Fibroblast of skin of right biceps (primary cell): ENCODE data around the gene KCNJ11.
"Not testable (repeated sequence)": the region's sequence is repeated elsewhere in the genome, so short reads cannot be mapped to it uniquely, and the experiment has no call there.

Experiments used
- DNase-seq: peaks from one replicate; pipeline ENCODE4 v3.0.0-alpha.2; 2013

KCNJ11 gene

DNA sequence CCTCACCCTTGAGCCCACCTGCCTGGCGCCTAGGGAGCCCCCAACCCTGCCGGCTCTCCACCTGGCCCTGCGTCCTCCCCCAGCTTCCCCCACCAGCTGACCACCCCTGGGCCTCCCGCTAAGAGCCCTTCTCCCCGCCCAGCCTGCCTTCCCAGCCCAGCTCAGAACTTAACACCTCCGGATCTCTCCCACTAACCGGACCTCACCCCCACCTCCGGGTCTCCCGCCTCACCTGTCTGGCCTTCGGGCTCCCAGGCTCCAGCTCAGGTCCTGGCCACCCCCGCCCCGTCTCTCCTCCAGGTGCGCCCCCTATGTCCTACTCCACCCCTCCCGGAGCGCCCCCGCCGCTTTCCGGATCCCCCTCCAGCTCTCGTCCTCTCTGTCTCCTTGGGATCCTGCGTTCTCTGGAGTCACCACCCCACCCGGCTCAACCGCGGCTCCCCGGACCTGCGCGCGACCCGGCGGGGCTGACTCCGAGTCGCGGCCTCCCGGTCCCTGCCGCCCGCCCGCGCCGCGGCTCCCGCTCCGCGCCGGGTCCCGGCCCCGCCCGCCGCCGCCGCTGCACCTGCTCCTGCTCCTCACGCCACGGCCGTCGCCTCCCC is at the start of gene KCNJ11:
TSS of gene KCNJ11 (minus strand) at position 51 of the 602 bp plus-strand sequence. CDS start 568 bp downstream, outside the sequence.
- DNase-seq: no peak

DNA sequence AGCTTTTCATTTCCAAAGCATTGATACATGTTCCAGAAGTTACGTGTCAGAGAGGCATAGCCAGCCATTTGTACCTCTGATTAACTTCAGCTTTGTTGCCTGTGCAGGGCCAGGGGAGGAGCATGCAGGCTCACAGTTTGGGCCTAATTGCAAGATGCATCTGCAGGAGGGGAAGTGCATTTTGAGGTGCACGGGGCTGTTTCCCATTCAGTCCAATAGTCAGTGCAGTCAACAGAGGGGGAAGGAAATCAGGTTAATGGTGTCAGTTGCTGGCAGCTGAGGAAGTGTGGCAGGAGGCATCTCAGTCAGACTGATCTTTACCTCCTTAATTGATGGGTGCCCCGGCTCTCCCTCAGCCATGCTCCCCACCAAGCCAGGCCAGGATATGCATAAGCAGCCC is 48.9 kb upstream of the KCNJ11 start:
- DNase-seq: no peak

GRCh38 chr11:17434108-17434507 is 45.6 kb upstream of the KCNJ11 start:
- DNase-seq: no peak

- no peak for DNase-seq
These were observed 43.5 kb upstream of the KCNJ11 start for GRCh38 chr11:17432002-17432401.

GRCh38 chr11:17431139-17431538 is 42.7 kb upstream of the KCNJ11 start:
- no peak for DNase-seq

DNA sequence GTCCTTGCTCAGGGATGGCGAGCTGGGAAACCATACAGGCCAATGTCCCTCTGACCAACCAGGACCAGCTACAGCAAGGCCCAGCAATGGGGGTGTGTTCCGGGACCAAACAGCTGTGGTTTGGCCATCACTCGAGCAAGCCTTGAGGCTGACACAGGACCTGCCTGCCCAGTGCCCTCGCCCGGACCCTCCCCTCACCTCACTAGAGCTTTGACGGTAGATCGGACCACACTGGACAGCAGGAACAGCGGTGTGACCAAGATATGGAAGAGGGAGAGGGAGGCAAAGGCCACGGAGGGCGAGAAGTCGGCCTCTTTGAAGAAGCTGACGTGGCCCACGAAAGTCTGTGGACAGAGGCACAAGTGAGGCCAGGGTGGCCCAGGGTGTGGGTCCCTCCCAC is 42.2 kb upstream of the KCNJ11 start:
- DNase-seq: no peak

- DNase-seq: no peak
These were observed 40.5 kb upstream of the KCNJ11 start for GRCh38 chr11:17428925-17429324.

DNA sequence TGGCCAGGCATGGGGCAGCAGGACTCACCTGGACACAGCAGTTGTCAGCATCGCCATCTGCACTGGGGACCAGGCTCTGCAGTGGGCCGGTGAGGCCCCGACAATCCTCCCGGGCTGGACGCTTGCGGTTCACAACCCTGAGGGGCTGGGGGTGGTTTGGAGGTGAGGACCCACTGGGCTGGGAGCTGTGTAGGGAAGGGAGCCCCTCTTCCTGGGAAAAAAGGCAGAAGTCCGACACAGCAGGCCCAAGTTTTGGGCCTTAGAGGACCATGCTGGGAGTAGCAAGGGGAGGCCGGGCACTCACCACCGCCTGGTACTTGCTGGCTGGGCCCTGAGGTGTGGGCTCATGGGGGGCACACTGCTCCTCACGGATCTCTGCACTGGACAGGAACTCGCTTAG is 39.8 kb upstream of the KCNJ11 start:
- DNase-seq: no peak

- DNase-seq: not testable (repeated sequence)
These were observed 37.8 kb upstream of the KCNJ11 start for GRCh38 chr11:17426233-17426632.

DNA sequence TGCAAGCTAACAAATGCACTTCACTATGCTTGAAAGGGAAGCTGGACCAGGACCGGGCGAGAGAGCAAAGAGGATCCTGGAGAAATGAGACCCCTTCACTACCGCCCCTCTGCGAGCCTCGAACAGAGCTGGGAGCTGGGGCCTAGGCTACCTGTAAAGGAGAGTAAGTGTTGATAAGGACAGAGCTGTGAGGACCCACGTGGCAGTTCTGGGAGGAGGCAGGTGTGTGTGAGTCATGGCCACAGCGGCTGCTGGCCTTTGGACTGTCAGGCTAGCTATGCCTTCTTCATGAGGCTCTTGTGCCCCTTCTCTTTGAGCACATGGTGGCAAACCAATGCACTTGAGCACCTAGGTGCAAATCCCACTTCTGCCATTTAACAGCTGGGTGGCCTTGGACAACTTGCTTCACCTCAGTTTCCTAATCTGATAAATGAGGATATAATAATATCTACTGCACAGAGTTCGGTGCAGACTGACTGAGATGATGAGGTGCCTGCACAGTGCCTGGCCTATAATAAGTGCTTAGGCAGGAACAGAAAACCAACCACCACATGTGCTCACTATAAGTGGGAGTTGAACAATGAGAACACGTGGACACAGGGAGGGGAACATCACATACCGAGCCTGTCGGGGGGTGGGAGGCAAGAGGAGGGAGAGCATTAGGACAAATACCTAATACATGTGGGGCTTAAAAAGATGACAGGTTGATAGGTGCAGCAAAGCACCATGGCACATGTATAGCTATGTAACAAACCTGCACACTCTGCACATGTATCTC is 35.3 kb upstream of the KCNJ11 start:
- DNase-seq: no peak

DNA sequence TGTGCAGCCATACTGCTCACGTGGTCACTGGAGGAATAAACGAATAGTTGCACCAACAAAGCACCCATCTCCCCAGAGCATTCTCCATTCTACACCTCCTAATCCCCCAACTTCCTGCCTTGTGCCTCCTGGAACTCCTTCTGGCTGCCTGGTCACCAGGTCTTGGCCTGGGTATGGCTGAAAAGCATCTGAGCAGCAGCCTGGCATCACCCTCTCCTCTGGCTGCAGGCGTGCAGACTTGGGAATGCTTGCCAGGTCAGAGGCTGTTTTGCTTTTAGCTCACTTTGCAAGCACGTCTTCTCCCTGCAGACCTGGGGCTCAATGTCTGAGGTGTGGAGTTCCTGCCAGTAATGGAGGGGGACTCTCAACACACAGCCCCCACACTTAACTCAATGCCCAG is 33.3 kb upstream of the KCNJ11 start:
- no peak for DNase-seq

GRCh38 chr11:17418444-17419081 is 30.1 kb upstream of the KCNJ11 start:
- no peak for DNase-seq

DNA sequence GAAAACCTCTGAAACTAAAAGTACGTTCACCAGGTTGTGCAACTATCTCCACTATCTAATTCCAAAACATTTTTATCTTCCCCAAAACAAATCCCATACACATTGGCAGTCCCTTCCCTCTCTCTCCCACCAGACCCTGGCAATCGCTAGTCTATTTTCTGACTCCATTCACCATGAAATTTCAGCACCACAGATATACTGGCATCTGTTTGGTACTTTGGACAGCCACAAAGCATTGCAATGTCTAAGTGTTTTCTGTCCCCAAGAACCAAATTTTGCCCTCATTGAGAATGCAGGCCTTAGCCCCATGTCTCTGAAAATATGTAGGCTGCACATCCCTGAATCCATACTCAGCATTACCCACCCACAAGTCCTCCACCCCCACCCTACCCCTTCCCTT is 28.0 kb upstream of the KCNJ11 start:
- DNase-seq: no peak

GRCh38 chr11:17415523-17416104 is 27.2 kb upstream of the KCNJ11 start:
- no peak for DNase-seq

DNA sequence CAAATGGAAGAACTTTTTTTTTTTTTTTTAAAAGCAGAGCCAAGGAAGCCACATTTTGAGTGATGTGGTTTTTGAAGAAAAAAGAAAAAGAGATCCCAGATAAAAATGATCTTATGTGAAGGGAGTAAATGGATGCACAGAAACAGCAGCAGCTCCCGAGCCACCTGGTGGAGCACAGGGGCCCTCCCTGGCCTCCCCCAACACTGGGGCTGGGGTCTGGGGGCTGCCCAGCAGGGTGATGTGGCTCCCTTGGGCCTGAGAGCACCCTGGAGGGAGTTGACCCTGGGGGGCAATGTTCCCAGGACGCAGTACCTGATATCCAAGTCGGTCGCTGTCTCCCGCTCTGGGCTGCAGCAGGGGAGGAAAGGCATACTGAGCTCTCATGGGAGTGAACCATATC is 26.5 kb upstream of the KCNJ11 start:
- DNase-seq: no peak

DNA sequence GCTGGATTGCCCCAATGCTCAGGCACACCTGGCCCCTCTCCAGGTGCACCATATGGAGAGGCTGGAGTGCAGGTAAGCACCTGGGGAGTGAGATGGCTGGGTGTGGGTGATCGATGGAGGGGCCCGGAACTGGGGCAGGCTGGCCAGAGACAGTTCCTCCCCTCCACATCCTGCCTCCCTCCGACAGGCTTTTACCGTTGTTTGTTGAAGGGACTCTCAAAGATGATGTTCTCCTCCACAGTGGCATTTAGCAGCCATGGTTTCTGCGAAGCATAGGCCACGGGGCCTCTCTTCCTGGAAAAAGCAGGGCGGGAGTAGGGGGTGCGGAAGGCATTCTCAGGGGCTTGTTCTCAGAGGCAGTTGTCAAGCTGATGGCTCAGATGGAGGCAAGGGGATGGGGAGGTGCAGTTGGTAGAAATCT is 25.9 kb upstream of the KCNJ11 start:
- no peak for DNase-seq

GRCh38 chr11:17413414-17414316 is 25.2 kb upstream of the KCNJ11 start:
- no peak for DNase-seq

DNA sequence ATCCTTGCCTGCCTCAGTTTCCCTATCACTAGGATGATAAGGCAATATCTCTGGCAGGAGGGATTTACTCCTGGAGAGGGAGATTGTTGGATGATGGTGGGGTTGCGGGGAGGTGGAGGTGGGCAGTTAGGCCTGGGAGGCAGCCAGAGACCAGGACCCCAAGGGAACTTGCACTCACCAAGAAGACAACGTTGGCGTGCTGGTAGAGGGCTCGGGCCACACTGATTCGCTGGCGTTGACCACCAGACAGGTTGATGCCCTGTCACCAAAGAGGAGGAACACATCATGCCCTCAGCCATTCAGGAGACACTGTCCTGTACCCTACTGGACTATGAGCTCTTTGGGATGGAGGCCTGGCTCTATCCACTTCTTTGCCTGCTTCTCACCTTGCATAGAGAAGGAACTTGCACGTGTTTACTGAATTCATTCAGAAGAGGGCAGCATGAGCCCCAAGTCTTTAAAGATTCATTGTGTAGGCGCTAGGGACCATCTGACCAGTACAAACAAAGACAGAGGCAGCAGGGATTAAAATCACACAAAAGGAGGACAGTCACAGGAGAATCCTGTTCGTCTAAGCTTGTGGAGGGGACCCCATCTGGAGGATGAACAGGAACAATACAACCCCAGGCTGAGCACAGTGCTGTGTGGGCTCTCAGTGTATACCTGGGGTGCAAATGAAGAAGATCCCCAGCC is 24.2 kb upstream of the KCNJ11 start:
- DNase-seq: no peak

DNA sequence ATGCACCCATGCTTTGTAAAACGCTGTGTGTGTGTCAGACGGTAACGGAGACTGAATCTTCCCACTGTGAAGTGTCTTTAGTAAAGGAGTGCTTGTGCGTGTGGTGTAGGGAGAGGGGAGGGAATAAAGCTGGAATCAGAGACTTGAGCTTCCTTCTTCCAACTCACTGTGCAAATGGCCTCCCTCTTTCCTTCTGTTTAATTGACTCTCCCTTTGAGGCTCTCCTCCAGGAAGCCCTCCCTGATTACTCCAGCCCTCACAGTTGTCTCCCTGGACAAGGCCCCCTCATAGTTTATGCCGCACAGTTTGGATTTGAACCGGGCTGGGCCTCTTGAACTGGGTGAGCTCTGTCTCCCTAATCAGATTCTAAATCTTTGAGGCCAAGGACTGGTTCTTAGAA is 23.0 kb upstream of the KCNJ11 start:
- no peak for DNase-seq

GRCh38 chr11:17410606-17411379 is 22.3 kb upstream of the KCNJ11 start:
- no peak for DNase-seq

GRCh38 chr11:17408641-17409040 is 20.2 kb upstream of the KCNJ11 start:
- no peak for DNase-seq
